ENCODE measurements around the gene ATP5F1D. TPM values are rescaled to one million over a fixed set of nuclear protein-coding genes. Genes with fewer than 3 reads are reported as not detected.

The ATP5F1D gene
- total RNA-seq, 1 donor from 2014 or later: 7.1 TPM

DNA sequence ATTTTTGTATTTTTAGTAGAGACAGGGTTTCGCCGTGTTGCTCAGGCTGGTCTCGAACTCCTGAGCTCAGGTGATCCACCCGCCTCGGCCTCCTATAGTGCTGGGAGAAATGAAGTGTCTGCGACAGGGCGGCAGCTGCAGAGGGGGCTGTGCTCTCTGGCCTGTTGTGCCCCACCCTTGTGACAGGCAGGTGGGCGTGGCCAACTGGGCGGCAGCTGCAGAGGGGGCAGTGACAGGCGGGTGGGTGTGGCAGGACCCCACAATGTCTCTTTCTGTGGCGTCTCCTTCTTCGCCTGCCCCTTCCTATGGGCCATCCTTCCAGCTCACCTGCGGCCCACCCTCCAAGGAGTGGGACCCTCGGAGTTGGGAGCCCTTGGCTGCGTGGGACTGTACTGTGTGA, 24.2 kb upstream of the ATP5F1D start:
- Histone ChIP-seq H3K9me3 (ENCODE audit: low read depth) (no peaks in the 10 kb centered on the region), H3K79me2 (ENCODE audit: low read depth) (peaks cover 70% of the 10 kb centered on the region), H4K20me1 (ENCODE audit: low read depth) (peaks cover 89% of the 10 kb centered on the region), H3K9ac (no peak overlapping the region), H2AFZ (replicated peaks) (no peak overlapping the region), H3K36me3 (no peaks in the 10 kb centered on the region), H3K27me3 (no peaks in the 10 kb centered on the region), H3K4me2 (no peak overlapping the region), H3K27ac (no peak overlapping the region), H3K4me3 (no peak overlapping the region), H3F3A (ENCODE audit: low read depth) (peaks cover 4% of the 10 kb centered on the region), H3K4me1 (peaks cover 5% of the 10 kb centered on the region)
- Mint-ChIP-seq H3K27me3 (ENCODE audit: insufficient read depth, low read depth) (no peaks in the 10 kb centered on the region), H3K27ac (no peak overlapping the region), H3K4me3 (no peak overlapping the region), H3K9me3 (no peaks in the 10 kb centered on the region), H3K36me3 (peaks cover 4% of the 10 kb centered on the region), H3K4me1 (peaks cover 27% of the 10 kb centered on the region)
- TF ChIP-seq EZH2phosphoT487 (IDR thresholded peaks at IDR 0.05): no peak
- TF ChIP-seq EZH2 (IDR thresholded peaks at IDR 0.05): no peak
- TF ChIP-seq, protein P1, sequence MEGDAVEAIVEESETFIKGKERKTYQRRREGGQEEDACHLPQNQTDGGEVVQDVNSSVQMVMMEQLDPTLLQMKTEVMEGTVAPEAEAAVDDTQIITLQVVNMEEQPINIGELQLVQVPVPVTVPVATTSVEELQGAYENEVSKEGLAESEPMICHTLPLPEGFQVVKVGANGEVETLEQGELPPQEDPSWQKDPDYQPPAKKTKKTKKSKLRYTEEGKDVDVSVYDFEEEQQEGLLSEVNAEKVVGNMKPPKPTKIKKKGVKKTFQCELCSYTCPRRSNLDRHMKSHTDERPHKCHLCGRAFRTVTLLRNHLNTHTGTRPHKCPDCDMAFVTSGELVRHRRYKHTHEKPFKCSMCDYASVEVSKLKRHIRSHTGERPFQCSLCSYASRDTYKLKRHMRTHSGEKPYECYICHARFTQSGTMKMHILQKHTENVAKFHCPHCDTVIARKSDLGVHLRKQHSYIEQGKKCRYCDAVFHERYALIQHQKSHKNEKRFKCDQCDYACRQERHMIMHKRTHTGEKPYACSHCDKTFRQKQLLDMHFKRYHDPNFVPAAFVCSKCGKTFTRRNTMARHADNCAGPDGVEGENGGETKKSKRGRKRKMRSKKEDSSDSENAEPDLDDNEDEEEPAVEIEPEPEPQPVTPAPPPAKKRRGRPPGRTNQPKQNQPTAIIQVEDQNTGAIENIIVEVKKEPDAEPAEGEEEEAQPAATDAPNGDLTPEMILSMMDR (IDR thresholded peaks at IDR 0.05): no peak
- DNase-seq (ENCODE audit: low spot score): no peak

DNA sequence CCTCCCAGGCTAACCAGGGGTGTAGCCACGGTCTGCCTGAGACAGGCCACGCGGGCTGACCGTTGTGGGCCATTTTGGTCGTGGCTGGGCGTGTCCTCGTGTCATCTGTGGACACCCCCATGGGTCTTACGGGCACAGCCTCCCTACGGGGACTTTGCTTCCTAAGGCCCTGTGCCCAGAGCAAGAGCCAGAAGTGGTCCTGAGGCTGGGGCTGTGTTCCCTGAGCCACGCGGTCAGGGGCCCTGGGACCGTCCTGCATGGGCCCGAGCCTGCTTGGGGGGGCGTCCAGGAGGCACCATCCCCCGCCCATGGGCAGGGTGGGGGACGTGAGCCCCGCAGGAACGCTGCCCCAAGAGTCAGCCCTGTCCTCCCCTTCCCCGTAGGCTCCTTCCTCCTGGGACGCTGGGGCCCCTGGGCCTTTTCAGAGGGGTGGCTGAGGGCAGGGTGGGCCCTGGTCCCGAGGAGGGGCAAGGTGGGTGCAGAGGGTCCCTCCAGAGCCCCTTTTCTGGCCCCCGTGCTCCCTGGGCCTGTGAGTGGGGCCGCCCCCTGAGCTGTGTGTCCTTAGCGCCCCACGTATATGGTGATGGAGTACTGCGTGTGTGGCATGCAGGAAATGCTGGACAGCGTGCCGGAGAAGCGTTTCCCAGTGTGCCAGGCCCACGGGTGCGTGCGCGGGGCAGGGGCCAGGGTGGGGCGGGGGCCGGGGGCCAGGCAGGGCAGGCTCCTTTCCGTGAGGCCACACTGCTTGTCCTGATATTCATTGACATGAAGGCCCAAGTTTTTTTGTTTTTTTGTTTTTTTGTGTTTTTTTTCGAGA, 22.6 kb upstream of the ATP5F1D start:
- Mint-ChIP-seq H3K27ac (no peak overlapping the region), H3K36me3 (no peaks in the 10 kb centered on the region), H3K4me3 (no peak overlapping the region), H3K9me3 (no peaks in the 10 kb centered on the region), H3K4me1 (peaks cover 18% of the 10 kb centered on the region), H3K27me3 (ENCODE audit: insufficient read depth, low read depth) (no peaks in the 10 kb centered on the region)
- Histone ChIP-seq H4K20me1 (ENCODE audit: low read depth) (peaks cover 89% of the 10 kb centered on the region), H2AFZ (replicated peaks) (no peak overlapping the region), H3K27ac (no peak overlapping the region), H3K4me1 (peaks cover 5% of the 10 kb centered on the region), H3K27me3 (no peaks in the 10 kb centered on the region), H3K9me3 (ENCODE audit: low read depth) (no peaks in the 10 kb centered on the region), H3K9ac (no peak overlapping the region), H3K4me3 (no peak overlapping the region), H3F3A (ENCODE audit: low read depth) (peaks cover 4% of the 10 kb centered on the region), H3K4me2 (no peak overlapping the region), H3K36me3 (no peaks in the 10 kb centered on the region), H3K79me2 (ENCODE audit: low read depth) (peaks cover 55% of the 10 kb centered on the region)
- DNase-seq (ENCODE audit: low spot score): no peak
- TF ChIP-seq EZH2phosphoT487 (IDR thresholded peaks at IDR 0.05) (no peak), EZH2 (IDR thresholded peaks at IDR 0.05) (no peak)
- TF ChIP-seq, protein P1 (IDR thresholded peaks at IDR 0.05): no peak

DNA sequence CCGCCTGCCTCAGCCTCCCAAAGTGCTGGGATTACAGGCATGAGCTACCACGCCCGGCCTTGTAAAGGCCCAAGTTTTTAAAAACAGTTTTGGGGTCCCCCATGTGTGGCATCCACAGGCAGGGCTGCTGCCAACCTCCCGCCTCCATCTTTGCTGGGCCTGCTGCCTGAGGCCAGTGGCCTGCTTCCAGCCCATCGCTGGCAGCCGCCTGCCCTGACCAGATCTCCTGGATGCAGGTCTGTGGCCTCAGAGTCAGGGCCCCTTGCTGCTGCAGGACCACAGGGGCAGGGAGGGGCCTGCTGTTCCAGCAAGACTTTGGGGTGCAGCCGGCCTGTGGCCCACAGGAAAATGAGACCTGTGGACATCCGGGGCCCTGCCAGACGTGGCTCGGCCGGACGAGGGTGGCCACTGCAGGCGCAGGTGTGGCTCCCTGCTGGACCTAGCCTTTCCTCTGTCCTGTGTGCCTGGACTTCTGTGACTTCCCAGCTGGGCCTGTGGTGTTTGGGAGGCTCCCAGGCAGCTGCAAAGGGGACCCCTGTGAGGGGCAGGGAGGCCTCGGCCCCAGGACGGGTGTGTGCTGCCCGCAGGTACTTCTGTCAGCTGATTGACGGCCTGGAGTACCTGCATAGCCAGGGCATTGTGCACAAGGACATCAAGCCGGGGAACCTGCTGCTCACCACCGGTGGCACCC, 21.6 kb upstream of the ATP5F1D start:
- no peaks in the 10 kb centered on the region for H3K27me3 Mint-ChIP-seq (ENCODE audit: insufficient read depth, low read depth)
- no peak overlapping the region for H3K27ac Mint-ChIP-seq
- H3K4me3 Mint-ChIP-seq: no peak overlapping the region
- peaks cover 4% of the 10 kb centered on the region for H3F3A ChIP-seq (ENCODE audit: low read depth)
- H3K9ac ChIP-seq: no peak overlapping the region
- no peaks in the 10 kb centered on the region for H3K36me3 ChIP-seq
- H3K27ac ChIP-seq: no peak overlapping the region
- peaks cover 80% of the 10 kb centered on the region for H4K20me1 ChIP-seq (ENCODE audit: low read depth)
- H3K4me1 Mint-ChIP-seq: peaks cover 13% of the 10 kb centered on the region
- H3K27me3 ChIP-seq: no peaks in the 10 kb centered on the region
- no peak overlapping the region for H2AFZ ChIP-seq (replicated peaks)
- no peaks in the 10 kb centered on the region for H3K9me3 ChIP-seq (ENCODE audit: low read depth)
- H3K4me2 ChIP-seq: no peak overlapping the region
- TF ChIP-seq EZH2phosphoT487 (IDR thresholded peaks at IDR 0.05) (no peak), EZH2 (IDR thresholded peaks at IDR 0.05) (no peak)
- TF ChIP-seq, protein P1 (IDR thresholded peaks at IDR 0.05): no peak
- H3K4me1 ChIP-seq: no peaks in the 10 kb centered on the region
- no peak for DNase-seq (ENCODE audit: low spot score)
- H3K9me3 Mint-ChIP-seq: no peaks in the 10 kb centered on the region
- H3K4me3 ChIP-seq: no peak overlapping the region
- H3K36me3 Mint-ChIP-seq: no peaks in the 10 kb centered on the region
- peaks cover 45% of the 10 kb centered on the region for H3K79me2 ChIP-seq (ENCODE audit: low read depth)

All from neural progenitor cell (in vitro differentiated cells).